H9 (cell line): ENCODE data around the gene ANO6. TPM values are rescaled to one million over a fixed set of nuclear protein-coding genes. Genes with fewer than 3 reads are reported as not detected.

Source experiments
- DNase-seq: peaks from one replicate; pipeline ENCODE4 v3.0.0-alpha.2; 2017
- H2AFZ ChIP-seq: one replicate; pipeline ENCODE4 v1.6.1; 2013; ENCODE audit warnings: mild to moderate bottlenecking, low read length, control low read depth, moderate library complexity
- H2AK5ac ChIP-seq: 2 replicates; pipeline ENCODE4 v1.6.1; 2013; ENCODE audit warnings: low read length, control low read depth, mixed read lengths; ENCODE audit not compliant: insufficient read length
- H2BK120ac ChIP-seq: one replicate; pipeline ENCODE4 v1.6.1; 2013; ENCODE audit warnings: low read depth, mild to moderate bottlenecking, low read length, control low read depth, inconsistent platforms; ENCODE audit not compliant: poor library complexity, severe bottlenecking
- H2BK12ac ChIP-seq: 2 replicates; pipeline ENCODE4 v1.6.1; 2013; ENCODE audit warnings: low read length, control low read depth, mixed read lengths, low read depth; ENCODE audit not compliant: insufficient read length
- H2BK15ac ChIP-seq: 2 replicates; pipeline ENCODE4 v1.6.1; 2013; ENCODE audit warnings: low read depth, low read length, control low read depth
- H2BK20ac ChIP-seq: one replicate; pipeline ENCODE4 v1.6.1; 2013; ENCODE audit warnings: low read depth, mild to moderate bottlenecking, low read length, control low read depth, inconsistent platforms; ENCODE audit not compliant: poor library complexity, severe bottlenecking
- H2BK5ac ChIP-seq: 2 replicates; pipeline ENCODE4 v1.6.1; 2013; ENCODE audit warnings: low read length, control low read depth, mixed read lengths; ENCODE audit not compliant: insufficient read length
- H3K14ac ChIP-seq: 2 replicates; pipeline ENCODE4 v1.6.1; 2013; ENCODE audit warnings: low read length, control low read depth; ENCODE audit not compliant: insufficient read depth
- H3K18ac ChIP-seq: 2 replicates; pipeline ENCODE4 v1.6.1; 2013; ENCODE audit warnings: low read depth, mild to moderate bottlenecking, mixed read lengths, low read length, control low read depth; ENCODE audit not compliant: insufficient read length
- H3K23ac ChIP-seq: 2 replicates; pipeline ENCODE4 v1.6.1; 2013; ENCODE audit warnings: low read length, control low read depth, mixed read lengths, low read depth; ENCODE audit not compliant: insufficient read length
- H3K23me2 ChIP-seq: 2 replicates; pipeline ENCODE4 v1.6.1; 2013; ENCODE audit warnings: low read depth, mild to moderate bottlenecking, mixed read lengths, low read length, control low read depth; ENCODE audit not compliant: insufficient read length, poor library complexity, severe bottlenecking
- H3K27ac ChIP-seq: 2 replicates; pipeline ENCODE4 v1.5.1; 2013; ENCODE audit warnings: low read length, control low read depth, mixed read lengths, low read depth; ENCODE audit not compliant: insufficient read length
- H3K27me3 ChIP-seq: 2 replicates; pipeline ENCODE4 v1.6.1; 2013; ENCODE audit warnings: low read length, control low read depth, inconsistent platforms; ENCODE audit not compliant: insufficient read depth
- H3K4ac ChIP-seq: 2 replicates; pipeline ENCODE4 v1.6.1; 2013; ENCODE audit warnings: low read depth, mild to moderate bottlenecking, control low read depth, inconsistent platforms, low read length, moderate library complexity
- H3K4me1 ChIP-seq: 2 replicates; pipeline ENCODE4 v1.6.1; 2013; ENCODE audit warnings: low read length, control low read depth, inconsistent platforms; ENCODE audit not compliant: insufficient read depth
- H3K4me2 ChIP-seq: 2 replicates; pipeline ENCODE4 v1.6.1; 2013; ENCODE audit warnings: low read length, control low read depth, mixed read lengths; ENCODE audit not compliant: insufficient read length, insufficient read depth
- H3K56ac ChIP-seq: 2 replicates; pipeline ENCODE4 v1.6.1; 2013; ENCODE audit warnings: low read depth, mild to moderate bottlenecking, mixed read lengths, low read length, control low read depth; ENCODE audit not compliant: insufficient read length
- H3K79me1 ChIP-seq: 2 replicates; pipeline ENCODE4 v1.6.1; 2013; ENCODE audit warnings: low read depth, mild to moderate bottlenecking, moderate library complexity, low read length, control low read depth, inconsistent platforms; ENCODE audit not compliant: insufficient read depth, poor library complexity, severe bottlenecking
- H3K79me2 ChIP-seq: 2 replicates; pipeline ENCODE4 v1.6.1; 2013; ENCODE audit warnings: low read length, control low read depth, inconsistent platforms; ENCODE audit not compliant: insufficient read depth
- H3K9ac ChIP-seq: 2 replicates; pipeline ENCODE4 v1.6.1; 2013; ENCODE audit warnings: low read length, control low read depth, mixed read lengths; ENCODE audit not compliant: insufficient read length; ENCODE audit errors: extremely low read depth
- H3K9me3 ChIP-seq: one replicate; pipeline ENCODE4 v1.6.1; 2013; ENCODE audit warnings: low read depth, low read length, inconsistent platforms; ENCODE audit not compliant: control insufficient read depth
- H3T11ph ChIP-seq: one replicate; pipeline ENCODE4 v1.6.1; 2013; ENCODE audit warnings: mild to moderate bottlenecking, low read length, control low read depth, inconsistent platforms
- H4K20me1 ChIP-seq: one replicate; pipeline ENCODE4 v1.6.1; 2013; ENCODE audit not compliant: control insufficient read depth, insufficient read length, insufficient read depth
- H4K5ac ChIP-seq: 2 replicates; pipeline ENCODE4 v1.6.1; 2013; ENCODE audit warnings: low read depth, mild to moderate bottlenecking, mixed read lengths, low read length, control low read depth; ENCODE audit not compliant: insufficient read length
- H4K8ac ChIP-seq: replicated peaks from 2 replicates; pipeline ENCODE4 v1.6.1; 2013; ENCODE audit warnings: low read length, control low read depth, mixed read lengths, low read depth; ENCODE audit not compliant: insufficient read length
- H4K91ac ChIP-seq: 2 replicates; pipeline ENCODE4 v1.6.1; 2013; ENCODE audit warnings: low read depth, mild to moderate bottlenecking, moderate library complexity, mixed read lengths, low read length, control low read depth; ENCODE audit not compliant: insufficient read length
- H3K27ac Mint-ChIP-seq, 3 experiments: 2 replicates in 2 of 3; 3 replicates in 1 of 3; pipeline ENCODE4 v1.8.0; 2020 to 2021; ENCODE audit warnings: mixed read lengths in 3 of 3, mild to moderate bottlenecking in 1 of 3, moderate library complexity in 1 of 3
- H3K27me3 Mint-ChIP-seq: 2 replicates; pipeline ENCODE4 v1.8.0; 2021; ENCODE audit warnings: low read depth, mild to moderate bottlenecking, moderate library complexity, mixed read lengths
- H3K36me3 Mint-ChIP-seq, 3 experiments: 2 replicates in 2 of 3; 3 replicates in 1 of 3; pipeline ENCODE4 v1.8.0; 2020 to 2021; ENCODE audit warnings: low read depth in 3 of 3, mixed read lengths in 3 of 3; ENCODE audit not compliant: insufficient read depth in 1 of 3
- H3K4me1 Mint-ChIP-seq, 2 experiments: 2 replicates each; pipeline ENCODE4 v1.8.0; 2020; ENCODE audit warnings: mixed read lengths in 2 of 2
- H3K4me3 Mint-ChIP-seq, 2 experiments: 2 replicates in 1 of 2; 3 replicates in 1 of 2; pipeline ENCODE4 v1.8.0; 2020 to 2021; ENCODE audit warnings: mild to moderate bottlenecking in 2 of 2, mixed read lengths in 2 of 2, moderate library complexity in 1 of 2
- H3K9me3 Mint-ChIP-seq, 2 experiments: 2 replicates in 1 of 2; 3 replicates in 1 of 2; pipeline ENCODE4 v1.8.0; 2020; ENCODE audit warnings: mild to moderate bottlenecking in 2 of 2, mixed read lengths in 2 of 2, moderate library complexity in 1 of 2
- WGBS: extraction: QIAGEN DNeasy Blood & Tissue Kit; methylation state at CpG from one replicate; pipeline ENCODE4 v1.1.7; 2013; ENCODE audit warnings: missing lambda C conversion rate, low lambda C conversion rate, mixed read lengths; ENCODE audit not compliant: insufficient read length; ENCODE audit errors: extremely low coverage; 5-methylcytosine and 5-hydroxymethylcytosine counted together
- total RNA-seq: library from RNA; stranded (reverse); gene quantifications from 2 replicates; pipeline ENCODE4 v1.2.1, GENCODE V29; 2021
- TF ChIP-seq, protein P1 (sequence below): fragments of 200-600 bp; sonication (generic); conservative IDR thresholded peaks from 3 replicates; pipeline ENCODE4 v1.8.0; 2021; ENCODE audit warnings: antibody characterized with exemption, mild to moderate bottlenecking

The ANO6 gene
- total RNA-seq, 1 experiment from 2014 or later = 24.3 TPM

DNA sequence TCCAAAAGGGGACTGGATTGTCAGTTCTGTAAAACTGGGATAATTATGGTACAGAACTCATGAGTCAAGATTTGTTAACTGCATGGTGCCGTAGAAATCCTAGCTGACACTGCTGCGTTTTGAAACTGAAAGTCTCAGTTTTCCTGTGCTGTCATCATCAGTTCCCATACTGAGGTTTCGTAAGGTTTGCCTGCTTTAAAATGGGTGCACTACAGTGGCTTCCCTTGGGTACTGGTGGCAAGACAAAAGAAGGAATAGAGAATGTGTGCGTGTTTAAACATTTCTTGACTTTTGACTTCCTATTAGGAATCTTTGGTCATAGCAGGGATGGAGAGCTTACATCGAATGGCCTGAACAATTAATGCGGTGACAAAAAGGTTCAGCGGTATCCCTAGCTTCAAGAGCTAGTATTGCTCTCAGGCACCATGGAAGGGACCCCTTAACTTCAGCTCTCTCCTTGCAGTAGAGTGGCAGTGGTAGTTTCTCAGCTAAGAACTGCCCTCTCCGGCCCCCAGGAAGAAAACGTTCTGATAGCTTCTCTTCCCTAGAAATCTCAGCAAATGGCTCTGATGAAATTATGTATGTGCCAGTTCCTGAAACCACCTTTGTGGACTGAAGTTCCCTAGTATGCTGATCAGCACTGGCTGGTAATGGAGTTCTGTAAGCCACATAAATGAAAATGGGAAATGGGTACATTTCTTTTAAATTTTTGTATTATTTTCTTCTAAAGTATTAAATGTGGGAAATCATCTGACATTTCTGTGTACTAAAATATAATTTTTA is 28.9 kb downstream of the ANO6 start:
- no peak overlapping the region for H3T11ph ChIP-seq
- H4K91ac ChIP-seq = no peak overlapping the region
- peaks cover 6% of the 10 kb centered on the region for H3K4me1 ChIP-seq
- H3K23me2 ChIP-seq = no peaks in the 10 kb centered on the region
- H4K20me1 ChIP-seq = no peaks in the 10 kb centered on the region
- no peak overlapping the region for H2BK120ac ChIP-seq
- H2BK15ac ChIP-seq = no peak overlapping the region
- H4K5ac ChIP-seq = no peak overlapping the region
- H3K18ac ChIP-seq = no peak overlapping the region
- H3K4ac ChIP-seq = no peak overlapping the region
- no peak overlapping the region for H3K56ac ChIP-seq
- H3K9me3 Mint-ChIP-seq = no peaks in the 10 kb centered on the region
- no peaks in the 10 kb centered on the region for H3K27me3 Mint-ChIP-seq
- H2BK12ac ChIP-seq = no peak overlapping the region
- H3K9ac ChIP-seq = no peak overlapping the region
- H3K27ac Mint-ChIP-seq = no peak overlapping the region; a peak in 1 of 7 replicates
- no peak for DNase-seq
- no CpG with 5 or more reads among the region's 9 CpGs for WGBS
- no peak overlapping the region for H3K4me3 Mint-ChIP-seq
- H3K4me2 ChIP-seq = no peak overlapping the region
- peaks cover 4% of the 10 kb centered on the region; the same call in 1 of the 2 replicates for H3K79me2 ChIP-seq
- no peaks in the 10 kb centered on the region for H3K27me3 ChIP-seq
- TF ChIP-seq, protein P1, sequence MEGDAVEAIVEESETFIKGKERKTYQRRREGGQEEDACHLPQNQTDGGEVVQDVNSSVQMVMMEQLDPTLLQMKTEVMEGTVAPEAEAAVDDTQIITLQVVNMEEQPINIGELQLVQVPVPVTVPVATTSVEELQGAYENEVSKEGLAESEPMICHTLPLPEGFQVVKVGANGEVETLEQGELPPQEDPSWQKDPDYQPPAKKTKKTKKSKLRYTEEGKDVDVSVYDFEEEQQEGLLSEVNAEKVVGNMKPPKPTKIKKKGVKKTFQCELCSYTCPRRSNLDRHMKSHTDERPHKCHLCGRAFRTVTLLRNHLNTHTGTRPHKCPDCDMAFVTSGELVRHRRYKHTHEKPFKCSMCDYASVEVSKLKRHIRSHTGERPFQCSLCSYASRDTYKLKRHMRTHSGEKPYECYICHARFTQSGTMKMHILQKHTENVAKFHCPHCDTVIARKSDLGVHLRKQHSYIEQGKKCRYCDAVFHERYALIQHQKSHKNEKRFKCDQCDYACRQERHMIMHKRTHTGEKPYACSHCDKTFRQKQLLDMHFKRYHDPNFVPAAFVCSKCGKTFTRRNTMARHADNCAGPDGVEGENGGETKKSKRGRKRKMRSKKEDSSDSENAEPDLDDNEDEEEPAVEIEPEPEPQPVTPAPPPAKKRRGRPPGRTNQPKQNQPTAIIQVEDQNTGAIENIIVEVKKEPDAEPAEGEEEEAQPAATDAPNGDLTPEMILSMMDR = 0 out of 3 replicates have a peak, but pooled peaks have one; percentile 12
- H2AK5ac ChIP-seq = no peak overlapping the region
- H3K4me1 Mint-ChIP-seq = peaks cover 36 to 37% of the 10 kb centered on the region in 2 experiments
- no peak overlapping the region for H2BK20ac ChIP-seq
- no peak overlapping the region for H2AFZ ChIP-seq
- no peak overlapping the region for H3K23ac ChIP-seq
- H3K27ac ChIP-seq = peak overlapping the region; percentile 42
- H3K36me3 Mint-ChIP-seq = peaks cover 0 to 10% (median 4%) of the 10 kb centered on the region in 3 experiments; a peak in 4 of 7 replicates
- H3K79me1 ChIP-seq = peaks cover 5% of the 10 kb centered on the region
- H2BK5ac ChIP-seq = no peak overlapping the region
- H3K14ac ChIP-seq = no peak overlapping the region
- no peak overlapping the region for H4K8ac ChIP-seq
- no peaks in the 10 kb centered on the region for H3K9me3 ChIP-seq
